ENCODE results near the gene MFAP2. TPM values are rescaled to one million over a fixed set of nuclear protein-coding genes. Genes with fewer than 3 reads are reported as not detected.

The MFAP2 gene
- total RNA-seq, 4 donors from 2014 or later: 5.9 to 26.6 (median 13.5) TPM

DNA sequence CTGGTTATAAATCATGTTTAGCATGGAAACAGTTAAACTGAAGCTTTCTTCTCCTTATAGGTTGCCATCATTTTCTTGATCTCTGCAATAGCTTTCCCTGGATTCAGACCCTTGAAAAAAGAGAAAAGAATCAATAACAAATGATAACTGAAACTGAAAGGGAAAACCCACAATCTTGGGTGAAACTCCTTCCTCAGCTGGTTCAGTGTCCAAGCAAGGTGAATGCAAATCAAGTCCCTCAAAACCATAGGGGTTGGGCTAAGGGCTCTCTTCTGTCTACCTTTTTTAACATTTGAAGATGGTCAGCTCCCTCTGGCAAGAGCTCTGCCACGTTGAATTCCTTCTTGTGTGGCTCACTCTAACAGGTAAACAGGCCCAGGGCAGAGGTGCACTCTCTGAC lies 38.4 kb upstream of the MFAP2 start:
- Histone ChIP-seq H3K4me3 (no peak overlapping the region), H3K27me3 (no peaks in the 10 kb centered on the region), H3K36me3 (peaks cover 0 to 67% (median 36%) of the 10 kb centered on the region in 3 donors), H3K27ac (no peak overlapping the region), H3K9me3 (no peaks in the 10 kb centered on the region), H3K4me1 (peaks cover 0 to 25% (median 3%) of the 10 kb centered on the region in 4 donors)
- DNase-seq (ENCODE audit: low spot score in 2 of 2): no peak
- 45 to 50% methylated on average over 1 of the region's 1 CpG for WGBS, 2 donors
- TF ChIP-seq EP300 (IDR thresholded peaks at IDR 0.05) (no peak), POLR2A (IDR thresholded peaks at IDR 0.05) (no peak)
- TF ChIP-seq, protein P1, sequence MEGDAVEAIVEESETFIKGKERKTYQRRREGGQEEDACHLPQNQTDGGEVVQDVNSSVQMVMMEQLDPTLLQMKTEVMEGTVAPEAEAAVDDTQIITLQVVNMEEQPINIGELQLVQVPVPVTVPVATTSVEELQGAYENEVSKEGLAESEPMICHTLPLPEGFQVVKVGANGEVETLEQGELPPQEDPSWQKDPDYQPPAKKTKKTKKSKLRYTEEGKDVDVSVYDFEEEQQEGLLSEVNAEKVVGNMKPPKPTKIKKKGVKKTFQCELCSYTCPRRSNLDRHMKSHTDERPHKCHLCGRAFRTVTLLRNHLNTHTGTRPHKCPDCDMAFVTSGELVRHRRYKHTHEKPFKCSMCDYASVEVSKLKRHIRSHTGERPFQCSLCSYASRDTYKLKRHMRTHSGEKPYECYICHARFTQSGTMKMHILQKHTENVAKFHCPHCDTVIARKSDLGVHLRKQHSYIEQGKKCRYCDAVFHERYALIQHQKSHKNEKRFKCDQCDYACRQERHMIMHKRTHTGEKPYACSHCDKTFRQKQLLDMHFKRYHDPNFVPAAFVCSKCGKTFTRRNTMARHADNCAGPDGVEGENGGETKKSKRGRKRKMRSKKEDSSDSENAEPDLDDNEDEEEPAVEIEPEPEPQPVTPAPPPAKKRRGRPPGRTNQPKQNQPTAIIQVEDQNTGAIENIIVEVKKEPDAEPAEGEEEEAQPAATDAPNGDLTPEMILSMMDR (IDR thresholded peaks at IDR 0.05): no peak

- no peak for DNase-seq (ENCODE audit: low spot score in 2 of 2)
- Histone ChIP-seq H3K27me3 (no peaks in the 10 kb centered on the region), H3K36me3 (peaks cover 0 to 53% (median 31%) of the 10 kb centered on the region in 3 donors), H3K4me1 (peaks cover 0 to 39% (median 4%) of the 10 kb centered on the region in 4 donors), H3K27ac (no peak overlapping the region), H3K4me3 (no peak overlapping the region), H3K9me3 (no peaks in the 10 kb centered on the region)
- TF ChIP-seq POLR2A (IDR thresholded peaks at IDR 0.05) (no peak), EP300 (IDR thresholded peaks at IDR 0.05) (no peak)
- TF ChIP-seq, protein P1 (IDR thresholded peaks at IDR 0.05): no peak
- 91 to 98% methylated on average over 7 of the region's 7 CpGs for WGBS, 2 donors
These were observed 37.0 kb upstream of the MFAP2 start for GRCh38 chr1:17017435-17017834.

DNA sequence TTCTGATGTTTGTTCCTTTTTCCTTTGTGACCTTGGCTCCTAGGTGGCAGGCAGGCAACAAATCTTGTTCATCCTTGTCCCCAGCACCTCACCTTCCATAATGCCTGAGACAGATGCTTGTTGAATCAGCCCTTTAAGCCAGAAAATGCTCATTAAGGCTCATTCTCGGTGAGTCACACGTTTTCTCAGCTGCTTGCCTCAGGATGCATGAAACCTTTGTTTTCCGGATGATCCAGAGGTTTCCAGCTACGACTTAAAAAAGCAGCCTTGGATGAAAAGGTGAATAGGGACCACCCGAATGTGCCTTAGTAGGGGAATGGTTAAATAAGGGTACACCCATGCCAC lies 35.9 kb upstream of the MFAP2 start:
- Histone ChIP-seq H3K27ac (peak overlapping the region in 3 of 4 donors; percentile 17 to 64 (median 36)), H3K4me1 (peaks cover 0 to 47% (median 4%) of the 10 kb centered on the region in 4 donors), H3K36me3 (peaks cover 0 to 42% (median 21%) of the 10 kb centered on the region in 3 donors), H3K27me3 (no peaks in the 10 kb centered on the region), H3K9me3 (no peaks in the 10 kb centered on the region), H3K4me3 (no peak overlapping the region)
- DNase-seq (ENCODE audit: low spot score in 2 of 2): peak in 1 of 2 donors; percentile 17
- TF ChIP-seq, protein P1 (IDR thresholded peaks at IDR 0.05): no peak
- no peak for TF ChIP-seq POLR2A (IDR thresholded peaks at IDR 0.05)
- TF ChIP-seq EP300 (IDR thresholded peaks at IDR 0.05): no peak
- WGBS, 2 donors: 36 to 47% methylated on average over 5 of the region's 5 CpGs

DNA sequence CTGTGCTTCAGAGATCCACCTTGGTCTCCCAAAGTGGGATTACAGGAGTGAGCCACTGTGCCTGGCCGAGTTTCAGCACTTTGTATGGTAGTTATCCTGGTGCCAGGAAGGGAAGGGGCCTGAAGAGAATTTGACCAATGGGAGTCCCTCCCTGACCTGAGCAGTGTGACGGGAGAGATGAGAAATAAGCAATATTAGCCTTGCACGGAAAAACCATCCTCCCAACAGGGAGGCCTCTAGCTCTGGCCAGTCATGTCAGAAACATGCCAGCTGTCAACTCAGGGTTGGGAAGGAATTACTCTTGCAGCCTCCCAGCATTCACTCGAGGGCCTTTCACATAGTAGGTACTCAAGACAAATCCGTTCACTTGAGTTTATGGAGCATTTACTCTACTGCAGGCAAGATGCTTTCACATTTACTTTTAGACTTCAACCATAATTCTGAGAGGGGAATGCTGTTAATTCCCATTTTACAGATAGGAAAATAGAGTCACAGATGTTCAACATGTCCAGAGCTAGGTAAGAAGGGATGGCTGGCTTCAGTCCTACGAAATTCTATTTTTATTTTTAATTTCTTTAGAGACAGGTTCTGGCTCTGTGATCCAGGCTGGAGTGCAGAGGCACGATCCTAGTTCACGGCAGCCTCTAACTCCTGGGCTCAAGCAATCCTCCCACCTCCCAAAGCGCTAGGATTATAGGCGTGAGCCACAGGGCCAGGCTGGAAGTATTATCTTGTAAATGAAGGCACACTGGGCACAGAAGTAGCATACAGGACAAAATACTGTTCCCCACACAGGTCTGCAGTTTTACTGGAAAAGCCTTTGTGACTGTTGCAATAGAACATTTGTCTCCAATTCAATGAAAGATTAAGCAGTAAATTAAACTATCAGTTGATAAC lies 34.5 kb upstream of the MFAP2 start:
- peaks cover 0 to 60% (median 16%) of the 10 kb centered on the region in 4 donors for H3K4me1 ChIP-seq
- H3K27me3 ChIP-seq: no peaks in the 10 kb centered on the region
- 72 to 73% methylated on average over 10 of the region's 10 CpGs for WGBS, 2 donors
- H3K27ac ChIP-seq: peak overlapping the region in 1 of 4 donors; percentile 17
- DNase-seq (ENCODE audit: low spot score in 2 of 2): no peak
- peaks cover 0 to 28% (median 10%) of the 10 kb centered on the region in 3 donors for H3K36me3 ChIP-seq
- H3K9me3 ChIP-seq: no peaks in the 10 kb centered on the region
- no peak overlapping the region for H3K4me3 ChIP-seq
- TF ChIP-seq EP300 (IDR thresholded peaks at IDR 0.05): no peak
- no peak for TF ChIP-seq POLR2A (IDR thresholded peaks at IDR 0.05)
- TF ChIP-seq, protein P1 (IDR thresholded peaks at IDR 0.05): no peak

Data from tibial nerve (tissue), 4 donors.